GM06990 (cell line): ENCODE measurements around the gene S100A3.
A peak's percentile ranks its signal among the peaks of the same experiment; 100 is the strongest.

ENCODE experiments used
- DNase-seq: peaks from one replicate; pipeline ENCODE4 v3.0.0-alpha.2; 2011; ENCODE audit not compliant: insufficient read length; ENCODE audit errors: extremely low read depth
- H3K27me3 ChIP-seq: replicated peaks from 2 replicates; pipeline ENCODE4 v1.6.0; 2011; ENCODE audit warnings: low read length; ENCODE audit not compliant: control insufficient read depth, insufficient read depth
- H3K36me3 ChIP-seq: 2 replicates; pipeline ENCODE4 v1.5.1; 2011; ENCODE audit warnings: low read length; ENCODE audit not compliant: control insufficient read depth, insufficient read depth
- H3K4me3 ChIP-seq: replicated peaks from 2 replicates; pipeline ENCODE4 v1.5.1; 2011; ENCODE audit warnings: low read depth, mild to moderate bottlenecking, control low read depth, low read length
- TF ChIP-seq, protein P1 (sequence below): IDR thresholded peaks from 2 replicates; pipeline ENCODE4 v1.5.1; 2011; ENCODE audit warnings: low read length, control low read depth, mild to moderate bottlenecking, inconsistent platforms; ENCODE audit not compliant: insufficient read depth, poor library complexity, severe bottlenecking

The S100A3 gene

GRCh38 chr1:153549741-153550397 is 811 bp upstream of the S100A3 start:
- TF ChIP-seq, protein P1, sequence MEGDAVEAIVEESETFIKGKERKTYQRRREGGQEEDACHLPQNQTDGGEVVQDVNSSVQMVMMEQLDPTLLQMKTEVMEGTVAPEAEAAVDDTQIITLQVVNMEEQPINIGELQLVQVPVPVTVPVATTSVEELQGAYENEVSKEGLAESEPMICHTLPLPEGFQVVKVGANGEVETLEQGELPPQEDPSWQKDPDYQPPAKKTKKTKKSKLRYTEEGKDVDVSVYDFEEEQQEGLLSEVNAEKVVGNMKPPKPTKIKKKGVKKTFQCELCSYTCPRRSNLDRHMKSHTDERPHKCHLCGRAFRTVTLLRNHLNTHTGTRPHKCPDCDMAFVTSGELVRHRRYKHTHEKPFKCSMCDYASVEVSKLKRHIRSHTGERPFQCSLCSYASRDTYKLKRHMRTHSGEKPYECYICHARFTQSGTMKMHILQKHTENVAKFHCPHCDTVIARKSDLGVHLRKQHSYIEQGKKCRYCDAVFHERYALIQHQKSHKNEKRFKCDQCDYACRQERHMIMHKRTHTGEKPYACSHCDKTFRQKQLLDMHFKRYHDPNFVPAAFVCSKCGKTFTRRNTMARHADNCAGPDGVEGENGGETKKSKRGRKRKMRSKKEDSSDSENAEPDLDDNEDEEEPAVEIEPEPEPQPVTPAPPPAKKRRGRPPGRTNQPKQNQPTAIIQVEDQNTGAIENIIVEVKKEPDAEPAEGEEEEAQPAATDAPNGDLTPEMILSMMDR: no peak
- Histone ChIP-seq H3K36me3 (no peaks in the 10 kb centered on the region), H3K4me3 (no peak overlapping the region), H3K27me3 (no peaks in the 10 kb centered on the region; the same call in 1 of the 2 replicates)
- no peak for DNase-seq

DNA sequence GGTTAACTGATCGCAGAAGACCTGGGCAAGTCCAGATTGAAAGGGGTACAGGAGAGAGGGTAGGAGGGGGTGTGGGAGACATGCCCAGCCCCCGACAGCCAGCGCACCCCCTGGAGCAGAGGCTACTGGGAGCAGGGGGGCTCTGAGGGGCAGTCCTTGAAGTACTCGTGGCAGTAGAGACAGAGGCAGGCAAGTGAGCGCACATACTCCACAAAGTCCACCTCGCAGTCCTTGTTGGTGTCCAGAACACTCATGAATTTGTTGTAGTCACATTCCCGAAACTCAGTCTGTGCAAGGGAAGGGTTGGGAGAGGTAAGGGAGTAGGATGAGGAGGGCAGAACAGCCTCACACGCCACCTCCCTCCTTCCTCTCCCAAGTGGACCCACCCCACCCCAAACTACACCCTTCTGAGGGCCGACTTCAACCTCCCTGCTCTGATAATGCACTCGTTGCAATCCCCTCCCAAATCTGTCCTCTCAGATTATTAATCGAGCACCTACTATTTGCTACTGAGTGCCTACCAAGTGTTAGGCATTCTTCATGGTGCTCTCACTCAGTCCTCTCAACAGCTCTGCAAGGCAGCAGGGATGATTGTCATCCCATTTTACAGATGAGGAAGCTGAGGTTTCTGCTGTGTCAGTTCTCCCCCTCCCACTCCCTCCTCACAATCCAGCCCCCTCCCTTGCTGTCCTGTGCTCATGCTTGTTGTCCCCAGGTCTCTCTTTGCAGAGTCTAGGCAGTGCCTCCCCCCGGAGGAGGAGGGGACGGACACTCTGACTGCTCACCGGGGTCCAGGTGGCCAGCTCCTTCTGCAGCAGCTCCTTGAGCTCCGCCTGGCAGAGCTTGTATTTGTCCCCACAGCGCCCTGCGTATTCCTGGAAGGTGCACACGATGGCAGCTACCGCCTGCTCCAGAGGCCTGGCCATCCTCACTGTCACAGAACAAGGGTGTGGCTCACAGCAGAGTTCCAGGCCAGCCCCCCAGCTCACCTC is 1.2 kb downstream of the S100A3 start:
- TF ChIP-seq, protein P1: no peak
- Histone ChIP-seq H3K27me3 (no peaks in the 10 kb centered on the region; the same call in 1 of the 2 replicates), H3K36me3 (no peaks in the 10 kb centered on the region), H3K4me3 (no peak overlapping the region)
- no peak for DNase-seq

- TF ChIP-seq, protein P1: no peak
- H3K27me3 ChIP-seq: no peaks in the 10 kb centered on the region; the same call in 1 of the 2 replicates
- H3K4me3 ChIP-seq: no peak overlapping the region
- no peak for DNase-seq
- H3K36me3 ChIP-seq: no peaks in the 10 kb centered on the region
These were observed 2.1 kb downstream of the S100A3 start for GRCh38 chr1:153546796-153547559.

GRCh38 chr1:153546371-153546770 is 2.7 kb downstream of the S100A3 start:
- no peak for DNase-seq
- Histone ChIP-seq H3K4me3 (no peak overlapping the region), H3K27me3 (no peaks in the 10 kb centered on the region; the same call in 1 of the 2 replicates), H3K36me3 (no peaks in the 10 kb centered on the region)
- TF ChIP-seq, protein P1: no peak

DNA sequence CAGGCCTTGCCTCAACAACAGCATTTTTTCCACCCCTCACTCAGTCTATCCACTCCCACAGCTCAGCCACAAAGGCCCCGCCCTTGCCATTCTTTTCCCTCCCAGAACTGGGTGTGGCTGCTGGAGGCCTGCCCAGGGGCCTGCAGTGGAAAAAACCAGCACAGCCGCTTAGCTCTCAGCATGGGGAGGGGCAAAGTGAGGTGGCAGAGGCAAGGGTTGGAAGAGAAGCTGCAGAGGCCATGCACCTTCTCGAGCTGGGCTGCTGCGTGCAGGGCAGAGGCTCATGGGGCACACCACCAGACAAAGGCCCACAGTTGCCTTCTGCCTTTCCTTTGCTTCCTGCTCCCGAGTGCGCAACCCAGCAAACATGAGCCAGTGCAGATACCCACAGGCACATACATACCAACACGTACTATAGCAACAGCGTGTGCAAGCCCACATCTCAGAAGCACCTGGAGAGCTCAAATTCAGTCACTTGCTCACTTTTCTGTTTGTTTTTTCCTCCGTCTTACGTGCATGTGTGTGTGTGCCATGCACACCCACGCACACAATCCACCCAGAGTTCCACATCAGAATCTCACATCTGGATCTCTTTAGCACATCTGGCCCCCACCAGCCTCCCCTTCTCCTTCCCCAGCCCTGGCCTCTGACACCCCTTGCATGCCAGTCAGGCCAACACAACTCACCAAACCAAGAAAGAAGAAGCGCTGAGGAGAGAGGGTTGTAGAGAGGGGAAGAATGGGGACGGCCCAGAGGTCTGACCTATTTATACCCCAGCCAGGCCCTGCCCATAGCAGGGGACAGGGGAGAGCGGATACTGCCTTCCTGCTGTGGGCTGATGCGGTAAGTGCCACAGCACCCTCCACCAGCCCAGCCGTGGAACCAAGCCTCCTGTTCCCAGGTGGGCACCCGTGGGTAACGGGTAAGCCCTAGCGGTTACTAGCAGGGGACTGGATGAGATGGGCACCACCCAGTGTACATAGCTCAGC is 3.7 kb downstream of the S100A3 start, which contains the start of gene S100A4:
Gene S100A4 (minus strand): TSS at position 740 of the 989 bp plus-strand sequence. CDS start 1,012 bp downstream, outside the sequence.
- peak; percentile 61 for DNase-seq
- Histone ChIP-seq H3K27me3 (no peaks in the 10 kb centered on the region; the same call in 1 of the 2 replicates), H3K4me3 (no peak within 1 kb of the TSS), H3K36me3 (no peaks in the 10 kb centered on the region)
- TF ChIP-seq, protein P1: no peak
